GM18519 (cell line): Measurements from ENCODE around the gene SLC22A5.
A peak's percentile ranks its signal among the peaks of the same experiment; 100 is the strongest.
"Not testable (repeated sequence)": the region's sequence is repeated elsewhere in the genome, so short reads cannot be mapped to it uniquely, and the experiment has no call there.

Experiments
- ATAC-seq: cut with Tn5 transposase; IDR thresholded peaks from one replicate; pipeline ENCODE4 v1.9.1; 2021; ENCODE audit warnings: mild to moderate bottlenecking, moderate library complexity; ENCODE audit not compliant: unreplicated experiment, low FRiP score

The SLC22A5 gene

DNA sequence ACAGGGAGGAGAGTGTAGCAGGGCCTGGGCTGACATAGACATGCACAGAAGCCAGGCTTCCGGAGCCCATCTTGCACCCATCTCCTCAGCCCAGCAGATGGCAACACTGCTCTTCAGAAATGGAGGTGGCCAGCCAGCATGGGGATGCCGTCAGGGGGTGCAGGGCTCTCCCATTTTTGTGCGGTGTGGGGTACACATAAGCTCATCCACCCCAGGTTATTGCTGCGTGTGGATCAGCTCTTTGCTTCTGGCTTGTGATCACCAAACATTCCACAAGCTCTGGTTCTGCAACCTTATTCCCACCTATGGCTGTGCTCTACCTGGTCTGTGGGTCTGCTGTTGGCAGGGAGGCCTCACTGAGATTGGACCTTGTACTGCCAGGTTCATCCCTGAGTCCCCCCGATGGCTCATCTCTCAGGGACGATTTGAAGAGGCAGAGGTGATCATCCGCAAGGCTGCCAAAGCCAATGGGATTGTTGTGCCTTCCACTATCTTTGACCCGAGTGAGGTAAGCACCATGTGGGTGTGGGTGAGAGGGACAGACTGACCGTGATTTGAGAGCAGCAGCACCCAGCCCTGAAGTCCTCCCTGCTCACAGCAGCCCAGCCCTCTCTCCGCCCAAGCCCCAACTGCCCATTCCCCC is 17.3 kb downstream of the SLC22A5 start:
- ATAC-seq = peak; percentile 73

DNA sequence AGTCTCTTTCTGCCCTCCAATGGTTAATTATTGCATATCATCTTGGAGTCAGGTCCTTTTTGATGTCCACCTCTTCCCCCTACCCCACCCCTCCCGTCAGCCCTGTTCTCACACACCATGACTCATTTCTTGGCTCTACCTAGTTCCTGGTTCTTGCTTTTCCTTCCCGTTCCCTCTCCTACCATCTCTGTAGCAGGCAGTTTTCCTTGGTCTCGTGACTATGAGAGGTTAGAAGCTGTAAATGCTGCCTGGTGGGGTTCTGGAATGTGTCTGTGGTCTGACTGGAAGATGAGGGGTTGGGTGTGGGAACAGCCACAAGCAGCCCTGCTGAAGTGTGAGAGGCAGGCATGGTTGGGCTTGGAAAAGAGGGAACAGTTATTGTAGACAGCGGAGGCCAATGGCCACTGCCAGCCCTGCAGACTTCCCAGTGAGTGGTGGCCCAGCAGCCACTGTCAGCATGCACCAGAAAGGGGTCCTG is 18.2 kb downstream of the SLC22A5 start:
- no peak for ATAC-seq

DNA sequence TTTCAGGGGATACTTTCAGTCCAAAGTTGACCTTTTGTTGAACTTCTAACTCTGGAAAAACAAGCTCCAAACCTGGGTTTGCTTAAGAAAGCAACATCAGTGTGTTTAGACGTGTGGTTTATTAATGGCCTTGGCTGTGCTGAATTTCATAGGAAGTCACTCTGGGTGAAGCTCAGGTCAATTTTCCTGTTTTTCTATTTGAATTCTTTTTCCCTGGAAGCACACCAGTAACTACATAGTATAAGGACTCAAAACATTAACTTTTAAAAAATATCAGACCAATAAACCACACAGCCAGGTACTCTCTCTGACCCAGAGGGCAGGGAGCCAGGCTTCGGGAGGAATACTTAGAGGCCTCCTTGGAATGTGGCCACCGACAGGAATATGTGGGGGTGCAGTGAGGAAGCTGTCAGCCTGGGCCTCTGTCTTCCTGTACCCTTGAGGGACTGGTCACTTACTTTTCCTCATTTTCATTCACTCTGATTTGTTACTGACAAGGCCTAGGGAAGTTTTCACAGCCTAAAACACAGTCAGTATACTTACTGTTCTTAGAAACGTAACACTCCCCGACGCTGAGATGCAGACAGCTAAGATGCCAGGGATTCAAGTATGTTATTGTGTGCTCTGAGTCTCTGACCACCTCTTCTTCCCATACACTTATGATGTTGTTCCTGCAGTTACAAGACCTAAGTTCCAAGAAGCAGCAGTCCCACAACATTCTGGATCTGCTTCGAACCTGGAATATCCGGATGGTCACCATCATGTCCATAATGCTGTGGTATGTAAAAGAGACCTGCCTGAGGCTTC is 18.9 kb downstream of the SLC22A5 start:
- ATAC-seq = no peak

DNA sequence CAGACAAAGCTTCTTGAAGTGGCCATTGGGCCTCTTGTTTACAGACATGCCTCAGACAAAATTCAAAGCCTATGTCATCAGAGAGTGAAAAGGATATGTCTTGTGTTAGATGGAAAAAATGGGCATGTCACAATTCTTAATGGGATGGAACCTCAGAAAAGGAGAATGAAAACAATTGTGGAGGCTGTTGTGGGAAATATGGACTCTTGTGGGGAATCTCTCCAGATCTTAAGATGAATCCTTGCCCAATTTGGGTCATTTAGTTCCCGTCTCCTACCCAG is 19.5 kb downstream of the SLC22A5 start:
- no peak for ATAC-seq

DNA sequence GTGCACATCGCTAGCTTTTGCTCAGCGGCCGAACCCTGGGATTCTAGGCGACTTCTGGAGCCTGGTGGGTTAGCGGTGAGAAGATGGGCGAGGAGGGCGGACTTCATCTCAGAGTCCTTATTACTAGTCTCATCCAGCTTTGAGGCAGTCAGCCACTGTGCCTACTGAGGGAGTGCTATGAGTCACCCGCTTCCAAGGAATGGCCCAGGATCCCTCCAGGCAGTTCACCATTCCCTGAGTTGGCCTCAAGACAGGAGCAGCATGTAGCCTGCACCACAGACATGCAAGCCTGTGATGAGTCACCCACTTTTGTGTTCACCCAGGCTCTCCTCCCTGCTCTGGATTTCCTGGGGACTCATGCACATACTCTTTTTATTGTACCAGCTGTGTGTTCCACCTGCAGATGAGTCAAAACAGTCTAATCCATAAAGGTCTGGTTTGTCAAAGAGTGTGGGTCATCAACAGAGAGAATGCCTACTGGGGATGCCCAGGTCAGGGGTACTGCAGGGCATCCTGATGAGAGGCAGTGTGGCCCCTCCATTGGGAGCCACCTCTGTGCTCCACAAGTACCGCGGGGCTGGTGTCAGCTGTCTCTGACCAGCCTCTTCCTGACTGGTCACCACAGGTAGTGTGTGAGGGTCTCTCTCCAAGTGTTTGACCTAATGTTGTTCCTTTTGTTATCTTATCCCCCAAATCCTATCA is 20.2 kb downstream of the SLC22A5 start:
- ATAC-seq = no peak

DNA sequence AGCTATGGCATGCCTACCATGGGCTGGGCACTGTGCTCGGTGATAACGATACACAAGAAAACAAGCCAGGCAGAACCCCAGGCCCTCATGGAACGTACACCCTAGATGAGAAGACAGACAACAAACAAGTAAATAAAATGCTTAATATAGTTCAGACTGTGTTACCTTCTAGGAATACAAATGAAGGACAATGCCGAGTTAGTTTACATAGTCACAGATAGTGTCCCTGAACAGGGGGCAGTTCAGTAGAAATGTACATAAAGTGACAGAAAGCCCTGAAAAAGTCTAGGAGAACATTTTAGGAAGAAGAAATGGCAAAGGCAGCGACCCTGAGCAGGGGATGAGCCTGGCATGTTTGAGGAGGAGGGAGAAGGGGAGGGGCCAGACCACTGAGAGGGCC is 21.7 kb downstream of the SLC22A5 start:
- ATAC-seq = no peak

DNA sequence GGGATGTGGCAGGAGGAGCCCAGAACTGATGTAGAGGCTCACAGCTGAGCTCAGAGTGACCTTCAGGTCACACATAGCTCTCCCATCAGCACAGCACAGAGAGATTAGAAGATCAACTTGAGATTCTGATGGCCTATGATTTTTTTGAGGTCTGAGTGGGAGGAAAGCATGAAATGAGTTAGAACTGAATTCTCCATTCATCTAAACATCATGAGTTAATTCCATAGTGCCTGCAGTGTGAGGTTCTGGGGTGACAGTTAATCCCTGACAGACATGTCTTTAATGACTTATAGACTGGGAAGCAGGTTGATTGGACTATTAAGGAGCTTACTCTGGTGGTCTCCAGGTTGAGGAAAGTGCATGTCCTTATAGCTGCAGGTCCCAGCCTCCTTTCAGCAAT is 22.4 kb downstream of the SLC22A5 start:
- ATAC-seq = no peak

DNA sequence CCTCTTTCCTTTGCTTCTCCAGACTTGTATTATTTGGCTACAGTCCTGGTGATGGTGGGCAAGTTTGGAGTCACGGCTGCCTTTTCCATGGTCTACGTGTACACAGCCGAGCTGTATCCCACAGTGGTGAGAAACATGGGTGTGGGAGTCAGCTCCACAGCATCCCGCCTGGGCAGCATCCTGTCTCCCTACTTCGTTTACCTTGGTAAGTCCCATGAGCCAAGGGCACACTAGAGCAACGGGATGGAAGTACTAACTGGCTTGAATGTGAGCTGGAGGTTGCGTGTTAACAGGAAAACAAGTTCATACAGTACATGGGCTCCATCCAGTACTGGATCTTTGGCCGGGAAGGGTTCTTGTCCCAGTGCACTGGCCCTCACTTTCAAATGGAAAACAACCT is 22.9 kb downstream of the SLC22A5 start:
- no peak for ATAC-seq

DNA sequence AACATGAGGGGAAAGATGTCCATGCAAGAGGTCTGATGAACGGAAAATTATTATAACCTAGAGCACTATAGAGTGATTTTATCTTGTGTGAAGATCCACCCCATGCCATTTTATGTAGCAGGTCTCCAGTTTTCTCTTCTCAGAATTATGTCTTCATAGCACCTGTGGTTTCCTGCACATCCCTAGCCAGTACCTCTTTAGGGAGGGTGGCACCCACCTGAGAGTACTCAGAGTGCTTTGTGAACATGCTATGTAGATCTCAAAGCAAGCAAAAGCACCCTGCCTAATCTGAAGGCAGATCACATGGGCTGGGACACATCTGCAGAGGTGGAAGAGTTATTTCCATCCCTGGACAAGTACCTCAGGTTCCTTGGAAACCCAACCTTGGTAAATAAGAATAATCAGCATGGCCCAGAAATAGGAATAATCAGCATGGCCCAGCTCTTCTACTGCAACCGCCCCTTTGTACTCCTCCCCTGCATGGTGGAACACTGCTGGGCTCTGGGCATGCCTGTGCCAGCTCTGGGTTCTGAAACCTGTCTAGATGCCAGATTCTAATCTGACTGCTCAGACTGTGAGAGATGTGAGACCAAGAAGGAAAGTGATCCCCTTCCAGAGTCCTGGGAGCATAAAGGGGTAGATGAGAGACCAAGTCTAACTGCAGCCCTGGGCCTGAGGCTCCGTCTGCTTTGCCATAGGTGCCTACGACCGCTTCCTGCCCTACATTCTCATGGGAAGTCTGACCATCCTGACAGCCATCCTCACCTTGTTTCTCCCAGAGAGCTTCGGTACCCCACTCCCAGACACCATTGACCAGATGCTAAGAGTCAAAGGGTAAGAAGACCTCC is 23.7 kb downstream of the SLC22A5 start:
- no peak for ATAC-seq

DNA sequence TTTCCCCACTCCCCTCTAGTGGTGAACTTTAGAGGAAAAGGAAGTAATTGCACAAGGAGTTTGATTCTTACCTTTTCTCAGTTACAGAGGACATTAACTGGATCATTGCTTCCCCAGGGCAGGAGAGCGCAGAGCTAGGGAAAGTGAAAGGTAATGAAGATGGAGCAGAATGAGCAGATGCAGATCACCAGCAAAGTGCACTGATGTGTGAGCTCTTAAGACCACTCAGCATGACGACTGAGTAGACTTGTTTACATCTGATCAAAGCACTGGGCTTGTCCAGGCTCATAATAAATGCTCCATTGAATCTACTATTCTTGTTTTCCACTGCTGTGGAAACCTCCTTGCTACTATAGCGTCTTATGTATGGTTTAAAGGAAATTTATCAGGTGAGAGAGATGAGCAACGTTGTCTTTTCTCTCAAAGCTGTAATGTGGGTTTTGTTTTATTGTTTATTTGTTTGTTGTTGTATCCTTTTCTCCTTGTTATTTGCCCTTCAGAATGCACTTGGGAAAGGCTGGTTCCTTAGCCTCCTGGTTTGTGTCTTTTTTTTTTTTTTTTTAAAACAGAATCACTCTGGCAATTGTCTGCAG is 25.3 kb downstream of the SLC22A5 start:
- ATAC-seq = peak; percentile 67

DNA sequence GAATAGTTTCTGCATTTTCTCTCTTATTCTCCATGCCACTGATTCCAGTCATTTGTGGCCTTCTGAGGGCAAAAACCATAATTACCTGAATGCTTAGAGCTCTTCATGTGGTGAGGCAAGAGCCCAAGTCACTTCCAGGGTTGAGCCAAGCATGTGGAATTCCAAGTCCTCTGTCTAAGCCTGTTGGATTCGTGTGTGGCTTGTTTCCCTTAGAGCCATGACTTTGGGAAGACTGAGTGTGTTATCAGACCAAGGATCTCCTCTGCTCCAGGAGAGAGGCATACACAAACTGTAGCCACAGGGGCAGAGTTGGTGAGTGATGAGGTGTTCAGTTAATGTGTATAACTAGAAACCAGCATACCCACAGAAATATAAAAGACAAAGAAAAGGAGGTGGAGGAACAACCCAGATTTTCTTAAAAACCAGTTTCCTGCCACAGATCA is 27.1 kb downstream of the SLC22A5 start:
- ATAC-seq = no peak

DNA sequence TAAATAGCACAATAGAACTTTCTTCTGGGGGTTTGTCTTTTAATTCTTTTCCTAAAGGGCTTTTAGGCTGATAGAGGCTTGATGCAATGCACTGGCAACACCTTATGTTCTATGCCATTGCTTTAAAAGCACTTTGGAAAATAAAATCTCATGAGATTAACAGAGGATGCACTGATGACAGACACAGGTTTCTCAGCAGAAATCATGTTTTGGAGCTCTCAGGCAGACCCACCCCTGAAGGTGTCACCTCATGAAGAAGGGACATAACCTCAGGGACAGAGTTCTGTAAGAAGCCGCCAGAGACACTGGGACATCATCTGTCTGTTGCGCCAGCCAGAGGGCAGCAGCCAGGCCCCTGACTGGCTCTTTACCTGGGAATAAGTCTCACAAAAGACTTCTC is 27.7 kb downstream of the SLC22A5 start:
- ATAC-seq = no peak

DNA sequence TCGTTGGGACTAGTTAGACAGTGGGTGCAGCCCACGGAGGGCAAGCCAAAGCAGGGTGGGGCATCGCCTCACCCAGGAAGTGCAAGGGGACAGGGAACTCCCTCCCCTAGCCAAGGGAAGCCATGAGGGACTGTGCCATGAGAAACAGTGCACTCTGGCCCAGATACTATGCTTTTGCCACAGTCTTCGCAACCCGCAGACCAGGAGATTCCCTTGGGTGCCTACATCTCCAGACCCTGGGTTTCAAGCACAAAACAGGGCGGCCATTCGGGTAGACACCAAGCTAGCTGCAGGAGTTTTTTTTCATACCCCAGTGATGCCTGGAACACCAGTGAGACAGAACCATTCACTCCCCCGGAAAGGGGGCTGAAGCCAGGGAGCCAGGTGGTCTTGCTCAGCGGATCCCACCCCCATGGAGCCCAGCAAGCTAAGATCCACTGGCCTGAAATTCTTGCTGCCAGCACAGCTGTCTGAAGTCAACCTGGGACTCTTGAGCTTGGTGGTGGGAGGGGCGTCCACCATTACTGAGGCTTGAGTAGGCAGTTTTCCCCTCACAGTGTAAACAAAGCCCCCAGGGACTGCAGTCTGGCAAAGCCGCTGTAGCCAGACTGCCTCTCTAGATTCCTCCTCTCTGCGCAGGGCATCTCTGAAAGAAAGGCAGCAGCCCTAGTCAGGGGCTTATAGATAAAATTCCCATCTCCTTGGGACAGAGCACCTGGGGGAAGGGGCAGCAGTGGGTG is 28.6 kb downstream of the SLC22A5 start:
- ATAC-seq = not testable (repeated sequence)

DNA sequence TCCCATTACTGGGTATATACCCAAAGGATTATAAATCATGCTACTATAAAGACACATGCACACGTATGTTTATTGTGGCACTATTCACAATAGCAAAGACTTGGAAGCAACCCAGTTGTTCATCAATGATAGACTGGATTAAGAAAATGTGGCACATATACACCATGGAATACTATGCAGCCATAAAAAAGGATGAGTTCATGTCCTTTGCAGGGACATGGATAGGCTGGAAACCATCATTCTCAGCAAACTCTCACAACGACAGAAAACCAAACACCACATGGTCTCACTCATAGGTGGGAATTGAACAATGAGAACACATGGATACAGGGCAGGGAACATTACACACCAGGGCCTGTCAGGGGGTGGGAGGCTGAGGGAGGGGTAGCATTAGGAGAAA is 34.5 kb downstream of the SLC22A5 start:
- ATAC-seq = not testable (repeated sequence)

DNA sequence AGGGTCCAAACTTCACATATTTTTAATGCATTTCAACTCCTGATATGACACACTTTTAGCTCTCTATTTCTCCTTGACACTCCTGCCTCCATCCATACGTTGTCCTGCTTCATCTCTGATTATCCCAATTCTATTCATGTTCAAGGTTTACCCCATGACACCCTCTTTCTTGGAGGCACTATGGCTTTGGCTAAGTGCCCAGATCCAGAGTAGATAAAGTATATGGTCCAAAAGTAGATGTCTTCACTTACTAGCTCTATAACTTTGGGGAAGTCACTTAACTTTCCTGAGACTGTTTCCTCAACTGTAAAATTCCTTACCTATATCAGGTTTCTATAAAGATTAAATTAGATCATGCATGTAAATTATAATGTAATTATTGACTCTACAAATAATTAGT is 36.1 kb downstream of the SLC22A5 start:
- ATAC-seq = no peak

DNA sequence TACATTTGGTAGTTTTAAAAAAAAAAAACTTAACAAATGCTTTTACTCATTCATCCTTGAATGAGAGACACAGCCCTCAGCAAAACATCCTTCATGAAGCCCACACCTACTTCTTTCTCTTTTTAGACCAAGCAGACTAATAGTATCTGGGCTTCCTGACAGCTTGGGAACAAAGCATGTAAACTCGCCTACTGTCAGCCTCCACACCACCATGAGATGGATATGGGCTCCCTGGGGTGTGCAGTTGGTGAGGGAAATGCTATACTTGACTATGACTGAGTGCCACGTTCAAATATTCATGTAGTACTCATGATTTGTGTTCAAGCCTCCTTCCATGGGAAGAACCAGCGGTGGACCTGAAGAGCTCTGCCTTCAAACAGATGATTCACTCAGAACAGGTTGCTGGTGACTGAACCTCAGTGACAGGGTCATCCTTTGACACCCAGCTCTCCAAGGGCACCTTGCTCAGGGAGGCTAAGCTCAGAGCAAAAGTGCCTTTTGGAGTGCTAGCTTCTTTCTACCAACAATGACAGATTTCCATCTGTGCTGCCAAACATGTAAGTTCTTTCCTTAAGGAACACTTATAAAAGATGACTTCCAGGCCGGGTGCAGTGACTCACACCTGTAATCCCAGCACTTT is 36.8 kb downstream of the SLC22A5 start:
- no peak for ATAC-seq

DNA sequence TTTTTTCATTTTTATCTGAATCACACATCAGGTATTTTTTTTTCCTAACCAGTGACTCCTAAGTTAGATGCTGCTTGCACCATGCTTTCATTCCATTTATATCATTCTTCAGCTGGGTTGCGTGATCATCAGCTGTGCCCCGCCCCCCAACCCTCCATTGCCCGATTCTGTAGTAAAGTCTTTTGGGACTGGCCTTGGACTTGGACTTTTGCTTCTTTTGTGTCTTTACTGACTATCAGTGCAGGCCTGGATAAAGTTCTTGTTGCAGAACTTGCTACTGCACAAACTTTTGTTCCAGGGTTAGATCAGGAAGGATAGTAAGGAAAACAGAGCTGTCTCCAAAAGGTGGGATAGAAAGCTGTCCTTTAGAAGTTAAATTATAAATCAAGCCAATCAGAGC is 38.5 kb downstream of the SLC22A5 start:
- ATAC-seq = no peak

DNA sequence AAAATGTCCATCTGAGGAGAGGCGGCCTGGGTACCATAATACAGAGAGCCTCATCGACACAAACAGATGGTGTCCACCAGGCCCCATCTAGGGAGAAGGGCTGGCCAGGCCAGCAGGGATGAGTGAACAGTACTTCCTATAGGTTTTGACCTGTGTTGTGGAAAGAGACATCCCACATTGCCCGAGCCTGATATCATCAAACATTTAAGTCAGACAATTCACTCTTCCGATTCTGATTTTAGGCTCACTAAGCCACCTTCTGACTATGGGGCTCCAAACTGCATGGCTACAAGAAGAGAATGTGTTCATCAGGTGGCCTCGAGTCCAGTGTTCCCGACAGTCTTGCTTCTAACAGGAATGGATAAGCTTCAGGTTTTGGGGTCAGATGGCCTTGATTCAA is 38.9 kb downstream of the SLC22A5 start:
- ATAC-seq = no peak

DNA sequence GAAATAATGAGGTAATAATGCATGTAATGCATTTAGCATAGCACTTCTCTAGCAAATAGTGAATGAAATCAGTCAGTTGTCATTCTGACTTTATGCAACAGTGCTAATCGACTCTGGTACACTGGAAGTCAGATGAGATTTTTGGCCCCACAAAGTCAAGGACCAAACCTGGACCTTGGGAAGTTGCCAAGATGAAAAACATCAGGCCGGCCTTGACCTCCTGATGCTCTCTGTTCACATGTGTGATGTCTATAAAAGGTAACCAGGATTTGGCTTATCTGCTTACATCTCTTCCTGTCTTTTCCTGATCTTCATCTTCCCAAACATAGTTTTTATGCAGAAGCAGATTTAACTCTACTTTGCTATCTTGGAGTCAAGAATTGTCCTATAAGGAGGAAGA is 39.5 kb downstream of the SLC22A5 start:
- no peak for ATAC-seq
